CD4-positive, alpha-beta T cell (primary cell): Measurements from ENCODE around the gene GCNT2. TPM values are rescaled to one million over a fixed set of nuclear protein-coding genes. Genes with fewer than 3 reads are reported as not detected.

Source experiments
- ATAC-seq: fragments of 200-7000 bp; cut with Tn5 transposase; one replicate; pipeline ENCODE4 v1.10.0; 2022; ENCODE audit warnings: mild to moderate bottlenecking; ENCODE audit not compliant: poor library complexity
- CTCF ChIA-PET: fragments of 350-600 bp; sonication (Branson Sonifier 250); formaldehyde crosslinking; loops from one replicate; lab custom pipeline; 2021; ENCODE audit warnings: antibody characterized with exemption, inconsistent platforms; lab: Charles Lee
- POLR2A ChIA-PET: fragments of 350-600 bp; sonication (Branson Sonifier 250); formaldehyde crosslinking; loops from one replicate; lab custom pipeline; 2021; ENCODE audit warnings: antibody characterized with exemption, inconsistent platforms; lab: Charles Lee
- DNase-seq, 14 experiments: peaks; one replicate each; pipeline ENCODE4 v3.0.0-alpha.2; 2013 to 2020; ENCODE audit warnings: mixed read lengths in 2 of 14
- H3K27ac ChIP-seq, 2 donors: one replicate each; pipeline versions ENCODE4 v1.5.1 to v1.7.0; 2013; ENCODE audit warnings: low read length in 2 of 2, low read depth in 1 of 2, mild to moderate bottlenecking in 1 of 2
- H3K27me3 ChIP-seq, 2 experiments: 1 replicate in 1 of 2; 2 replicates in 1 of 2; pipeline versions ENCODE4 v1.6.1 to v1.7.0; 2013; ENCODE audit warnings: low read length in 2 of 2, control low read depth in 1 of 2, mild to moderate bottlenecking in 1 of 2, moderate library complexity in 1 of 2; ENCODE audit not compliant: insufficient read depth in 2 of 2, control insufficient read depth in 1 of 2
- H3K36me3 ChIP-seq: one replicate; pipeline ENCODE4 v1.6.1; 2013; ENCODE audit warnings: low read length, control low read depth; ENCODE audit not compliant: insufficient read depth
- H3K4me1 ChIP-seq: one replicate; pipeline ENCODE4 v1.6.1; 2013; ENCODE audit warnings: low read length, control low read depth; ENCODE audit not compliant: insufficient read depth
- H3K4me3 ChIP-seq: one replicate; pipeline ENCODE4 v1.5.1; 2013; ENCODE audit warnings: mild to moderate bottlenecking, low read length, moderate library complexity
- H3K9me3 ChIP-seq, 2 experiments: 1 replicate in 1 of 2; 2 replicates in 1 of 2; pipeline versions ENCODE4 v1.6.1 to v1.7.0; 2013; ENCODE audit warnings: low read length in 2 of 2, mild to moderate bottlenecking in 2 of 2, control low read depth in 1 of 2, moderate library complexity in 1 of 2; ENCODE audit not compliant: control insufficient read depth in 1 of 2, insufficient read depth in 1 of 2
- H3K27ac Mint-ChIP-seq: one replicate; pipeline ENCODE4 v1.8.0; 2020; ENCODE audit warnings: mixed read lengths
- H3K27me3 Mint-ChIP-seq: one replicate; pipeline ENCODE4 v1.8.0; 2021; ENCODE audit warnings: mixed read lengths
- H3K36me3 Mint-ChIP-seq: one replicate; pipeline ENCODE4 v1.8.0; 2021; ENCODE audit warnings: low read depth, mixed read lengths
- H3K4me1 Mint-ChIP-seq: one replicate; pipeline ENCODE4 v1.8.0; 2021; ENCODE audit warnings: low read depth, mixed read lengths
- H3K4me3 Mint-ChIP-seq: one replicate; pipeline ENCODE4 v1.8.0; 2020; ENCODE audit warnings: mild to moderate bottlenecking, mixed read lengths
- H3K9me3 Mint-ChIP-seq: one replicate; pipeline ENCODE4 v1.8.0; 2020; ENCODE audit warnings: mixed read lengths
- intact Hi-C, 2 experiments: fragments of 100-400 bp; cut with DNase I in 1 of 2; cut with micrococcal nuclease in 1 of 2; formaldehyde crosslinking; loops; one replicate each; pipeline versions ENCODE4 v1.15.1 to v1.9.0; 2023 to 2025; cut with DNase I, micrococcal nuclease
- total RNA-seq, 174 experiments: library from RNA in 2 of 174; stranded (reverse) in 2 of 174; gene quantifications; one replicate each; pipeline ENCODE4 v1.2.3 and lab custom pipeline; 2021 to 2026
- TF ChIP-seq, protein P1 (sequence below): fragments of 200-600 bp; IDR thresholded peaks from one replicate; pipeline ENCODE4 v1.8.0; 2022; ENCODE audit warnings: antibody characterized with exemption, mild to moderate bottlenecking

GCNT2 gene
- total RNA-seq, 2 experiments from 2014 or later: 1.5 to 1.8 TPM

DNA sequence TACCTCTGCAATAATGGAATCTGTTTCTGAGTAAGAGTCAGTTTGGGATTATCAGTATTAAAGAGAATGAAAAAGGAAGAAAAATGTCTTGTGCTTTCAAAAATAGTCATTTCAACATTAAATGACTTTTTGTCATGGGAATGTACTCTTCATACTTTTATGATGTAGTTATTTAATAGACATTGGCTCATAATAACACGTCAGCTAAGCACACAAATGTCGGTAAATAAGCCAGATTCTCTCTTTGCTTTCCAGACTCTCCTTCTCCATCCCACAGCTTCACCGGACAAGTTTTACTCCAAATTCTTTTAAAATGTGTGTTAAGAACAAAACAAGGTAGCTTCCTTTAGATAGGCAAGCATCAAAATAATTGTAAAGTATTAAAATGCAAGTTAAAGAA lies 97.3 kb downstream of the GCNT2 start:
- no peak for DNase-seq
- no peaks in the 10 kb centered on the region for H3K36me3 ChIP-seq
- ChIA-PET POLR2A (no interaction called here), CTCF (no interaction called here)
- Mint-ChIP-seq H3K36me3 (peaks cover 23% of the 10 kb centered on the region), H3K27ac (no peak overlapping the region), H3K27me3 (no peaks in the 10 kb centered on the region), H3K4me3 (no peak overlapping the region), H3K9me3 (no peaks in the 10 kb centered on the region), H3K4me1 (no peaks in the 10 kb centered on the region)
- no peaks in the 10 kb centered on the region for H3K4me1 ChIP-seq
- TF ChIP-seq, protein P1, sequence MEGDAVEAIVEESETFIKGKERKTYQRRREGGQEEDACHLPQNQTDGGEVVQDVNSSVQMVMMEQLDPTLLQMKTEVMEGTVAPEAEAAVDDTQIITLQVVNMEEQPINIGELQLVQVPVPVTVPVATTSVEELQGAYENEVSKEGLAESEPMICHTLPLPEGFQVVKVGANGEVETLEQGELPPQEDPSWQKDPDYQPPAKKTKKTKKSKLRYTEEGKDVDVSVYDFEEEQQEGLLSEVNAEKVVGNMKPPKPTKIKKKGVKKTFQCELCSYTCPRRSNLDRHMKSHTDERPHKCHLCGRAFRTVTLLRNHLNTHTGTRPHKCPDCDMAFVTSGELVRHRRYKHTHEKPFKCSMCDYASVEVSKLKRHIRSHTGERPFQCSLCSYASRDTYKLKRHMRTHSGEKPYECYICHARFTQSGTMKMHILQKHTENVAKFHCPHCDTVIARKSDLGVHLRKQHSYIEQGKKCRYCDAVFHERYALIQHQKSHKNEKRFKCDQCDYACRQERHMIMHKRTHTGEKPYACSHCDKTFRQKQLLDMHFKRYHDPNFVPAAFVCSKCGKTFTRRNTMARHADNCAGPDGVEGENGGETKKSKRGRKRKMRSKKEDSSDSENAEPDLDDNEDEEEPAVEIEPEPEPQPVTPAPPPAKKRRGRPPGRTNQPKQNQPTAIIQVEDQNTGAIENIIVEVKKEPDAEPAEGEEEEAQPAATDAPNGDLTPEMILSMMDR: no peak
- peaks cover 0 to 7% of the 10 kb centered on the region in 2 experiments for H3K9me3 ChIP-seq
- H3K4me3 ChIP-seq: no peak overlapping the region
- H3K27me3 ChIP-seq: no peaks in the 10 kb centered on the region
- H3K27ac ChIP-seq: no peak overlapping the region
- ATAC-seq: no peak
- intact Hi-C loops: no loop called here

DNA sequence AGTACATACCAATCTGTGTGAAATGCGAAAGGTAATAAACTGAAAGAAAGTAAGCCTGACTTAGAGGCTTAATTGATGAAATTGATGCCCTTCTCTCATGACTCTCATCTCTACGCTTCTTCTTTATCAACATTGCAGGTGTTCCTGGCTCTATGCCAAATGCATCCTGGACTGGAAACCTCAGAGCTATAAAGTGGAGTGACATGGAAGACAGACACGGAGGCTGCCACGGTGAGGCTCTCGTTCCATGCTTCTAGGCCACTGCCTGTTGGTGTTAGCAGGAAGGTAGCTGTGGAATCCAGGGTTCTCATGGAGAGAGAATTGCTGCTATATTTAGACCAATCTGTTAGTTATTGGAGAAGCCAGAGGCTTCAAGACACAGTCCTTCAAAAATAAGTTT lies 100.1 kb downstream of the GCNT2 start:
- Histone ChIP-seq H3K36me3 (no peaks in the 10 kb centered on the region), H3K4me3 (no peak overlapping the region), H3K27ac (no peak overlapping the region), H3K9me3 (peaks cover 0 to 7% of the 10 kb centered on the region in 2 experiments), H3K27me3 (no peaks in the 10 kb centered on the region), H3K4me1 (no peaks in the 10 kb centered on the region)
- ChIA-PET POLR2A (no interaction called here), CTCF (no interaction called here)
- ATAC-seq (no peak), DNase-seq (no peak)
- TF ChIP-seq, protein P1: no peak
- H3K27me3 Mint-ChIP-seq: no peaks in the 10 kb centered on the region
- H3K9me3 Mint-ChIP-seq: no peaks in the 10 kb centered on the region
- H3K27ac Mint-ChIP-seq: no peak overlapping the region
- H3K4me3 Mint-ChIP-seq: no peak overlapping the region
- H3K36me3 Mint-ChIP-seq: peaks cover 46% of the 10 kb centered on the region
- no peaks in the 10 kb centered on the region for H3K4me1 Mint-ChIP-seq
- intact Hi-C loops: no loop called here

DNA sequence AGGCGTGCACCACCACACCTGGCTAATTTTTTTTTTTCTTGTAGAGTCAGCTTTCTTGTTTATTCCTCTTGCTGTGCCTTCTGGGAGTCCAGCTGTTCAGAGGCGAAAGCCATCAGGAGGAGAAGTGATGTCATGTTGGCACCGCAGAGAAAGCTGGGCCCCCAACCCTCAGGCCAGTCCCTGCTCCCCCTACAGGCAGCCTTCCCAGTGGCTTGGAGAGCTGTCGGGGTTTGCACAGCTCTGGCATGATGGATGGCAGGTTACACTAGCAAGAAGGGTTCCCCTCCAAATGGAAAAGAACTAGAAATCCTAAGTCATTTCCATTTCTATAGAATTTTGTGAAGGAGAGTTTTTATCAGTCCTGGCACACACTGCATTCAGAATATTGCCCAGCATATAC lies 100.7 kb downstream of the GCNT2 start:
- H3K36me3 ChIP-seq: no peaks in the 10 kb centered on the region
- ChIA-PET CTCF (no interaction called here), POLR2A (no interaction called here)
- H3K27me3 ChIP-seq: no peaks in the 10 kb centered on the region
- no peak overlapping the region for H3K4me3 Mint-ChIP-seq
- intact Hi-C loops: no loop called here
- H3K27ac ChIP-seq: no peak overlapping the region
- no peaks in the 10 kb centered on the region for H3K9me3 Mint-ChIP-seq
- H3K4me1 ChIP-seq: no peaks in the 10 kb centered on the region
- H3K36me3 Mint-ChIP-seq: peaks cover 51% of the 10 kb centered on the region
- DNase-seq: no peak
- H3K27me3 Mint-ChIP-seq: no peaks in the 10 kb centered on the region
- no peak overlapping the region for H3K27ac Mint-ChIP-seq
- TF ChIP-seq, protein P1: no peak
- no peaks in the 10 kb centered on the region for H3K4me1 Mint-ChIP-seq
- no peak for ATAC-seq
- H3K4me3 ChIP-seq: no peak overlapping the region
- H3K9me3 ChIP-seq: peaks cover 0 to 5% of the 10 kb centered on the region in 2 experiments
